Large intestine (tissue), 3 donors: ENCODE results near the gene RHOU. TPM values are rescaled to one million over a fixed set of nuclear protein-coding genes. Genes with fewer than 3 reads are reported as not detected.

Source experiments
- DNase-seq, 2 donors: peaks; one replicate each; pipeline versions ENCODE4 v3.0.0 to v3.0.0-alpha.2; 2013
- H3K27ac ChIP-seq: one replicate; pipeline ENCODE4 v1.5.1; 2013; ENCODE audit warnings: low read length
- H3K27me3 ChIP-seq: 2 replicates; pipeline ENCODE4 v1.6.1; 2013; ENCODE audit warnings: low read length; ENCODE audit not compliant: control insufficient read depth, insufficient read depth
- H3K36me3 ChIP-seq: 2 replicates; pipeline ENCODE4 v1.6.1; 2013; ENCODE audit warnings: low read length; ENCODE audit not compliant: control insufficient read depth, insufficient read depth
- H3K4me1 ChIP-seq: one replicate; pipeline ENCODE4 v1.6.1; 2013; ENCODE audit warnings: low read length; ENCODE audit not compliant: control insufficient read depth, insufficient read depth
- H3K4me3 ChIP-seq: one replicate; pipeline ENCODE4 v1.5.1; 2013; ENCODE audit warnings: low read length
- H3K9me3 ChIP-seq: one replicate; pipeline ENCODE4 v1.6.1; 2013; ENCODE audit warnings: mild to moderate bottlenecking, low read depth, low read length, moderate library complexity; ENCODE audit not compliant: control insufficient read depth
- WGBS: methylation state at CpG from one replicate; pipeline ENCODE4 v1.1.5; 2013; ENCODE audit warnings: low lambda C conversion rate; ENCODE audit not compliant: insufficient coverage; 5-methylcytosine and 5-hydroxymethylcytosine counted together
- polyA plus RNA-seq: library from polyadenylated mRNA; unstranded; fragments of 120-200 nt; gene quantifications from one replicate; pipeline ENCODE4 v1.2.1, GENCODE V29; 2013

The RHOU gene
- polyA plus RNA-seq, 1 donor, result 44.2 TPM

GRCh38 chr1:228747301-228747935 is 12.1 kb downstream of the RHOU start:
- WGBS, result no CpG with 5 or more reads among the region's 3 CpGs

GRCh38 chr1:228748029-228748428 is 12.8 kb downstream of the RHOU start:
- peaks cover 36% of the 10 kb centered on the region for H3K36me3 ChIP-seq
- no peak overlapping the region for H3K4me3 ChIP-seq
- peaks cover 9% of the 10 kb centered on the region for H3K4me1 ChIP-seq
- WGBS, result no CpG with 5 or more reads among the region's 2 CpGs
- H3K27me3 ChIP-seq, result no peaks in the 10 kb centered on the region
- peak overlapping the region; percentile 27 for H3K27ac ChIP-seq
- no peak for DNase-seq
- no peaks in the 10 kb centered on the region for H3K9me3 ChIP-seq

More at GRCh38 chr1:228747301-228747935, 12.1 kb downstream of the RHOU start:
- Histone ChIP-seq H3K4me1 (peaks cover 9% of the 10 kb centered on the region), H3K9me3 (no peaks in the 10 kb centered on the region), H3K27me3 (no peaks in the 10 kb centered on the region), H3K36me3 (peaks cover 42% of the 10 kb centered on the region), H3K4me3 (no peak overlapping the region), H3K27ac (peak overlapping the region; percentile 27)
- no peak for DNase-seq

- H3K9me3 ChIP-seq, result no peaks in the 10 kb centered on the region
- no peak overlapping the region for H3K4me3 ChIP-seq
- peak overlapping the region; percentile 30 for H3K27ac ChIP-seq
- peak; percentile 71 to 82 for DNase-seq
- H3K36me3 ChIP-seq, result peaks cover 32% of the 10 kb centered on the region
- no CpG with 5 or more reads among the region's 3 CpGs for WGBS
- peaks cover 9% of the 10 kb centered on the region for H3K4me1 ChIP-seq
- H3K27me3 ChIP-seq, result no peaks in the 10 kb centered on the region
Observed at GRCh38 chr1:228748431-228748830, 13.2 kb downstream of the RHOU start.

GRCh38 chr1:228749765-228750164 is 14.5 kb downstream of the RHOU start:
- 75% methylated on average over 2 of the region's 2 CpGs for WGBS
- H3K36me3 ChIP-seq, result peaks cover 20% of the 10 kb centered on the region
- no peak overlapping the region for H3K4me3 ChIP-seq
- H3K27ac ChIP-seq, result no peak overlapping the region
- peaks cover 9% of the 10 kb centered on the region for H3K4me1 ChIP-seq
- no peak for DNase-seq
- no peaks in the 10 kb centered on the region for H3K27me3 ChIP-seq
- H3K9me3 ChIP-seq, result no peaks in the 10 kb centered on the region

GRCh38 chr1:228750915-228751314 is 15.6 kb downstream of the RHOU start:
- Histone ChIP-seq H3K27ac (no peak overlapping the region), H3K36me3 (peaks cover 12% of the 10 kb centered on the region), H3K9me3 (no peaks in the 10 kb centered on the region), H3K4me3 (no peak overlapping the region), H3K27me3 (peaks cover 8% of the 10 kb centered on the region), H3K4me1 (peaks cover 9% of the 10 kb centered on the region)
- DNase-seq, result no peak
- no CpG with 5 or more reads among the region's 10 CpGs for WGBS

GRCh38 chr1:228751360-228752098 is 16.2 kb downstream of the RHOU start:
- no peak for DNase-seq
- peaks cover 9% of the 10 kb centered on the region for H3K4me1 ChIP-seq
- no peak overlapping the region for H3K4me3 ChIP-seq
- H3K36me3 ChIP-seq, result peaks cover 8% of the 10 kb centered on the region
- 100% methylated on average over 1 of the region's 3 CpGs for WGBS
- peaks cover 8% of the 10 kb centered on the region for H3K27me3 ChIP-seq
- no peak overlapping the region for H3K27ac ChIP-seq
- H3K9me3 ChIP-seq, result no peaks in the 10 kb centered on the region

- Histone ChIP-seq H3K27me3 (peaks cover 8% of the 10 kb centered on the region), H3K36me3 (peaks cover under 1% of the 10 kb centered on the region), H3K27ac (no peak overlapping the region), H3K9me3 (no peaks in the 10 kb centered on the region), H3K4me1 (peaks cover 9% of the 10 kb centered on the region), H3K4me3 (no peak overlapping the region)
- 82% methylated on average over 3 of the region's 6 CpGs for WGBS
- DNase-seq, result no peak
Observed at GRCh38 chr1:228752258-228752657, 17.0 kb downstream of the RHOU start.

- H3K4me1 ChIP-seq, result peaks cover 9% of the 10 kb centered on the region
- no peak overlapping the region for H3K27ac ChIP-seq
- no peak for DNase-seq
- H3K9me3 ChIP-seq, result no peaks in the 10 kb centered on the region
- WGBS, result no CpG with 5 or more reads among the region's 5 CpGs
- H3K36me3 ChIP-seq, result no peaks in the 10 kb centered on the region
- H3K4me3 ChIP-seq, result no peak overlapping the region
- peaks cover 8% of the 10 kb centered on the region for H3K27me3 ChIP-seq
Observed at GRCh38 chr1:228752675-228753265, 17.5 kb downstream of the RHOU start.

GRCh38 chr1:228753287-228753686 is 18.0 kb downstream of the RHOU start:
- no peak overlapping the region for H3K27ac ChIP-seq
- no peak for DNase-seq
- no peaks in the 10 kb centered on the region for H3K9me3 ChIP-seq
- peaks cover 8% of the 10 kb centered on the region for H3K27me3 ChIP-seq
- H3K4me1 ChIP-seq, result peaks cover 7% of the 10 kb centered on the region
- no peaks in the 10 kb centered on the region for H3K36me3 ChIP-seq
- WGBS, result no CpG with 5 or more reads among the region's 1 CpG
- H3K4me3 ChIP-seq, result no peak overlapping the region

GRCh38 chr1:228753786-228754360 is 18.6 kb downstream of the RHOU start:
- DNase-seq, result no peak
- no peaks in the 10 kb centered on the region for H3K36me3 ChIP-seq
- H3K27ac ChIP-seq, result no peak overlapping the region
- WGBS, result 20% methylated on average over 1 of the region's 6 CpGs
- no peak overlapping the region for H3K4me3 ChIP-seq
- peaks cover 8% of the 10 kb centered on the region for H3K27me3 ChIP-seq
- H3K9me3 ChIP-seq, result no peaks in the 10 kb centered on the region
- H3K4me1 ChIP-seq, result peaks cover 3% of the 10 kb centered on the region
